Measurements from ENCODE around the gene HTR3C. TPM values are rescaled to one million over a fixed set of nuclear protein-coding genes. Genes with fewer than 3 reads are reported as not detected.

Gene HTR3C
- polyA plus RNA-seq, 1 of the 3 experiments (the other 2 are of a cell fraction), result not detected

DNA sequence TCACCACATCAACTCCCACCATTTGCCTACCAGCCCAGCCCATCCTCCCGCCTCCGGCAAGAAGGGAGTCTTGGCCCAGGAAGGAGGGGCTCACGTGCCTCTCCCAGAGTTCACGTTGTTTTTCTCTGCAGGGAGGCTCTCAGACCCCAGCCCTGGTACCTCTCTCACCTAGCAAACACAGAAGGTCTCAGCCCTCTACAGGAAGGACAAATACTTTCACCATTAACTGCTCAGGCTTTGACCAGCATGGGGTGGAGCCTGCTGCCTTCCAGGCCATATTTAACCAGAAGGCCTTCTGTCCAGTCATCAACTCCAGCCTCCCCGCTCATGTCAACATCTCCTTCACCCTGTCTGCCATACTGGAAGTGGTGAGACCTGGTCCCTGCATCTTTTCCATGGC, 25.0 kb downstream of the HTR3C start:
- H3K9me2 ChIP-seq, result no peaks in the 10 kb centered on the region
- ChIA-PET CTCF (no interaction called here), POLR2A (no interaction called here)
- H3K4me3 ChIP-seq (ENCODE audit: low read depth in 2 of 2, low read length in 1 of 2), result no peak overlapping the region
- TF ChIP-seq TCF12 (IDR thresholded peaks at IDR 0.05) (no peak), RCOR1 (IDR thresholded peaks at IDR 0.05; ENCODE audit: low read length) (no peak), FOSL2 (IDR thresholded peaks at IDR 0.05; ENCODE audit: borderline replicate concordance, low read depth) (no peak), GABPA (IDR thresholded peaks at IDR 0.05; ENCODE audit: low read depth) (no peak), SIN3A (IDR thresholded peaks at IDR 0.05; ENCODE audit: borderline replicate concordance, low read depth, low read length) (no peak), RXRA (IDR thresholded peaks at IDR 0.05; ENCODE audit: borderline replicate concordance, low read depth) (no peak), TAF1 (IDR thresholded peaks at IDR 0.05; ENCODE audit: borderline replicate concordance, low read depth, low read length) (no peak), CHD2 (IDR thresholded peaks at IDR 0.05; ENCODE audit: low read length, partially characterized antibody) (no peak), YY1 (IDR thresholded peaks at IDR 0.05; ENCODE audit: low read depth) (no peak), FOXJ3 (CRISPR knock-in tag; IDR thresholded peaks at IDR 0.05) (no peak), ELF1 (IDR thresholded peaks at IDR 0.05) (no peak)
- TF ChIP-seq, protein P1, sequence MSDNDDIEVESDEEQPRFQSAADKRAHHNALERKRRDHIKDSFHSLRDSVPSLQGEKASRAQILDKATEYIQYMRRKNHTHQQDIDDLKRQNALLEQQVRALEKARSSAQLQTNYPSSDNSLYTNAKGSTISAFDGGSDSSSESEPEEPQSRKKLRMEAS (IDR thresholded peaks at IDR 0.05; ENCODE audit: low read depth), result no peak
- TF ChIP-seq, protein P2, sequence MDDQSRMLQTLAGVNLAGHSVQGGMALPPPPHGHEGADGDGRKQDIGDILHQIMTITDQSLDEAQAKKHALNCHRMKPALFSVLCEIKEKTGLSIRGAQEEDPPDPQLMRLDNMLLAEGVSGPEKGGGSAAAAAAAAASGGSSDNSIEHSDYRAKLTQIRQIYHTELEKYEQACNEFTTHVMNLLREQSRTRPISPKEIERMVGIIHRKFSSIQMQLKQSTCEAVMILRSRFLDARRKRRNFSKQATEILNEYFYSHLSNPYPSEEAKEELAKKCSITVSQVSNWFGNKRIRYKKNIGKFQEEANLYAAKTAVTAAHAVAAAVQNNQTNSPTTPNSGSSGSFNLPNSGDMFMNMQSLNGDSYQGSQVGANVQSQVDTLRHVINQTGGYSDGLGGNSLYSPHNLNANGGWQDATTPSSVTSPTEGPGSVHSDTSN (IDR thresholded peaks at IDR 0.05), result no peak
- TF ChIP-seq, protein P3, sequence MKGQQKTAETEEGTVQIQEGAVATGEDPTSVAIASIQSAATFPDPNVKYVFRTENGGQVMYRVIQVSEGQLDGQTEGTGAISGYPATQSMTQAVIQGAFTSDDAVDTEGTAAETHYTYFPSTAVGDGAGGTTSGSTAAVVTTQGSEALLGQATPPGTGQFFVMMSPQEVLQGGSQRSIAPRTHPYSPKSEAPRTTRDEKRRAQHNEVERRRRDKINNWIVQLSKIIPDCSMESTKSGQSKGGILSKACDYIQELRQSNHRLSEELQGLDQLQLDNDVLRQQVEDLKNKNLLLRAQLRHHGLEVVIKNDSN (IDR thresholded peaks at IDR 0.05; ENCODE audit: borderline replicate concordance, low read depth), result no peak
- TF ChIP-seq, protein P4, sequence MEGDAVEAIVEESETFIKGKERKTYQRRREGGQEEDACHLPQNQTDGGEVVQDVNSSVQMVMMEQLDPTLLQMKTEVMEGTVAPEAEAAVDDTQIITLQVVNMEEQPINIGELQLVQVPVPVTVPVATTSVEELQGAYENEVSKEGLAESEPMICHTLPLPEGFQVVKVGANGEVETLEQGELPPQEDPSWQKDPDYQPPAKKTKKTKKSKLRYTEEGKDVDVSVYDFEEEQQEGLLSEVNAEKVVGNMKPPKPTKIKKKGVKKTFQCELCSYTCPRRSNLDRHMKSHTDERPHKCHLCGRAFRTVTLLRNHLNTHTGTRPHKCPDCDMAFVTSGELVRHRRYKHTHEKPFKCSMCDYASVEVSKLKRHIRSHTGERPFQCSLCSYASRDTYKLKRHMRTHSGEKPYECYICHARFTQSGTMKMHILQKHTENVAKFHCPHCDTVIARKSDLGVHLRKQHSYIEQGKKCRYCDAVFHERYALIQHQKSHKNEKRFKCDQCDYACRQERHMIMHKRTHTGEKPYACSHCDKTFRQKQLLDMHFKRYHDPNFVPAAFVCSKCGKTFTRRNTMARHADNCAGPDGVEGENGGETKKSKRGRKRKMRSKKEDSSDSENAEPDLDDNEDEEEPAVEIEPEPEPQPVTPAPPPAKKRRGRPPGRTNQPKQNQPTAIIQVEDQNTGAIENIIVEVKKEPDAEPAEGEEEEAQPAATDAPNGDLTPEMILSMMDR (IDR thresholded peaks at IDR 0.05), result no peak
- no peaks in the 10 kb centered on the region for H3K27me3 ChIP-seq (ENCODE audit: insufficient read depth)
- 69% methylated on average over 5 of the region's 5 CpGs for WGBS (ENCODE audit: low lambda C conversion rate)
- no peaks in the 10 kb centered on the region for H3K79me2 ChIP-seq (ENCODE audit: insufficient read depth)
- no peaks in the 10 kb centered on the region for H4K20me1 ChIP-seq (ENCODE audit: insufficient read depth)
- DNase-seq, result no peak
- H3K27ac ChIP-seq (ENCODE audit: low read depth in 2 of 2, low read length in 1 of 2), result no peak overlapping the region
- no peaks in the 10 kb centered on the region for H3K4me1 ChIP-seq (ENCODE audit: control insufficient read depth in 1 of 2, insufficient read depth in 2 of 2, low read depth in 1 of 2, low read length in 1 of 2)
- no peak overlapping the region for H3K4me2 ChIP-seq
- no peaks in the 10 kb centered on the region for H3F3A ChIP-seq (replicated peaks; ENCODE audit: insufficient read depth)
- H2AFZ ChIP-seq (ENCODE audit: low read depth), result no peak overlapping the region
- no peak overlapping the region for H3K9ac ChIP-seq
- H3K9me3 ChIP-seq, result no peaks in the 10 kb centered on the region
- no peaks in the 10 kb centered on the region for H3K36me3 ChIP-seq (replicated peaks in 1 of 2; ENCODE audit: control insufficient read depth in 1 of 2, insufficient read depth in 2 of 2, low read length in 1 of 2)

DNA sequence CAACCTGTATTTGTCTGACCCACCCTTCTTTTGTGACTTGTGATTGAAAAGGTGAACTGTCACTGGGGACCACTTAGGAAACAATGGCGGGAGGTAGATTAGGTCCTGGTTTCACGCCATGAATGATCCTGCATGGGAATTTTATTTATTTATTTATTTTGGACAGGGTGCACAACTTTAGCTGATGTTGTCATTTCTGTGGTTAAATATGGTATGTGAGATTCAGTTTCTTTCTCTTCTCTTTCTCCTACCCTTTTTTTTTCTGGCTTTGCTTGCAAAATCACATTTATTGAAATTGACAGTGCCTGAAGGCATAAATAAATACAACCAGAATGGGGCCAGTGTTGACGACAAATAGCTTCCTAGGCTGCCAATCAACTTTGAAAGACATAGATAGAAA, 26.0 kb downstream of the HTR3C start:
- Histone ChIP-seq H3K79me2 (ENCODE audit: insufficient read depth) (no peaks in the 10 kb centered on the region), H3K4me2 (no peak overlapping the region), H3K27me3 (ENCODE audit: insufficient read depth) (no peaks in the 10 kb centered on the region), H3K9me3 (no peaks in the 10 kb centered on the region), H3K4me1 (ENCODE audit: control insufficient read depth in 1 of 2, insufficient read depth in 2 of 2, low read depth in 1 of 2, low read length in 1 of 2) (no peaks in the 10 kb centered on the region), H3K9me2 (no peaks in the 10 kb centered on the region), H3K36me3 (replicated peaks in 1 of 2; ENCODE audit: control insufficient read depth in 1 of 2, insufficient read depth in 2 of 2, low read length in 1 of 2) (no peaks in the 10 kb centered on the region), H3K27ac (ENCODE audit: low read depth in 2 of 2, low read length in 1 of 2) (no peak overlapping the region), H2AFZ (ENCODE audit: low read depth) (no peak overlapping the region), H3K9ac (no peak overlapping the region), H3K4me3 (ENCODE audit: low read depth in 2 of 2, low read length in 1 of 2) (no peak overlapping the region), H3F3A (replicated peaks; ENCODE audit: insufficient read depth) (no peaks in the 10 kb centered on the region), H4K20me1 (ENCODE audit: insufficient read depth) (no peaks in the 10 kb centered on the region)
- DNase-seq, result no peak
- WGBS (ENCODE audit: low lambda C conversion rate), result 78% methylated on average over 3 of the region's 3 CpGs
- ChIA-PET CTCF (interaction anchor here (0.9 kb wide), 1 partner anchor 19 kb away, joined by 3 read pairs; no protein-coding TSS in a partner anchor), POLR2A (no interaction called here)
- TF ChIP-seq ELF1 (IDR thresholded peaks at IDR 0.05), result no peak
- no peak for TF ChIP-seq TCF12 (IDR thresholded peaks at IDR 0.05)
- TF ChIP-seq FOXM1 (IDR thresholded peaks at IDR 0.05; ENCODE audit: low read depth), result no peak
- TF ChIP-seq MXI1 (IDR thresholded peaks at IDR 0.05; ENCODE audit: low read depth, low read length), result no peak
- no peak for TF ChIP-seq TEAD4 (IDR thresholded peaks at IDR 0.05; ENCODE audit: borderline replicate concordance, insufficient read depth)
- no peak for TF ChIP-seq EP300 (IDR thresholded peaks at IDR 0.05; ENCODE audit: borderline replicate concordance in 1 of 2, low read depth in 1 of 2, low read length in 1 of 2)
- TF ChIP-seq, protein P5, sequence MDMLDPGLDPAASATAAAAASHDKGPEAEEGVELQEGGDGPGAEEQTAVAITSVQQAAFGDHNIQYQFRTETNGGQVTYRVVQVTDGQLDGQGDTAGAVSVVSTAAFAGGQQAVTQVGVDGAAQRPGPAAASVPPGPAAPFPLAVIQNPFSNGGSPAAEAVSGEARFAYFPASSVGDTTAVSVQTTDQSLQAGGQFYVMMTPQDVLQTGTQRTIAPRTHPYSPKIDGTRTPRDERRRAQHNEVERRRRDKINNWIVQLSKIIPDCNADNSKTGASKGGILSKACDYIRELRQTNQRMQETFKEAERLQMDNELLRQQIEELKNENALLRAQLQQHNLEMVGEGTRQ (IDR thresholded peaks at IDR 0.05; ENCODE audit: borderline replicate concordance, low read depth, low read length), result no peak
- TF ChIP-seq NFIC (IDR thresholded peaks at IDR 0.05; ENCODE audit: borderline replicate concordance), result no peak
- TF ChIP-seq TAF1 (IDR thresholded peaks at IDR 0.05; ENCODE audit: borderline replicate concordance, low read depth, low read length), result no peak
- TF ChIP-seq GABPA (IDR thresholded peaks at IDR 0.05; ENCODE audit: low read depth), result no peak
- no peak for TF ChIP-seq RCOR1 (IDR thresholded peaks at IDR 0.05; ENCODE audit: low read length)
- TF ChIP-seq, protein P3 (IDR thresholded peaks at IDR 0.05; ENCODE audit: borderline replicate concordance, low read depth), result no peak
- TF ChIP-seq POLR2AphosphoS5 (IDR thresholded peaks at IDR 0.05; ENCODE audit: low read depth, low read length), result no peak
- TF ChIP-seq NRF1 (IDR thresholded peaks at IDR 0.05; ENCODE audit: low read depth, low read length), result no peak
- TF ChIP-seq, protein P1 (IDR thresholded peaks at IDR 0.05; ENCODE audit: low read depth), result no peak
- no peak for TF ChIP-seq YY1 (IDR thresholded peaks at IDR 0.05; ENCODE audit: low read depth)
- no peak for TF ChIP-seq CHD2 (IDR thresholded peaks at IDR 0.05; ENCODE audit: low read length, partially characterized antibody)
